GM08714 (cell line): ENCODE results near the gene CDCA7.
"Not testable (repeated sequence)": the region's sequence is repeated elsewhere in the genome, so short reads cannot be mapped to it uniquely, and the experiment has no call there.

Source experiments
- H3K4me3 ChIP-seq: fragments of 200-500 bp; sonication (Bioruptor generic); 2 replicates; pipeline ENCODE4 v1.5.1; 2014; ENCODE audit warnings: mild to moderate bottlenecking, low read length, inconsistent platforms
- ZNF274 ChIP-seq: IDR thresholded peaks from 2 replicates; pipeline ENCODE4 v1.6.1; 2012; ENCODE audit warnings: mild to moderate bottlenecking, low read depth, low read length

The CDCA7 gene

GRCh38 chr2:173404841-173405750, 50.4 kb downstream of the CDCA7 start:
- no peak for TF ChIP-seq ZNF274
- no peak overlapping the region for H3K4me3 ChIP-seq

GRCh38 chr2:173407176-173407575, 52.5 kb downstream of the CDCA7 start:
- no peak overlapping the region for H3K4me3 ChIP-seq
- TF ChIP-seq ZNF274: no peak

GRCh38 chr2:173407646-173408045, 53.0 kb downstream of the CDCA7 start:
- no peak overlapping the region for H3K4me3 ChIP-seq
- no peak for TF ChIP-seq ZNF274

- no peak overlapping the region for H3K4me3 ChIP-seq
- no peak for TF ChIP-seq ZNF274
Measured at GRCh38 chr2:173410579-173410978, 55.9 kb downstream of the CDCA7 start.

- no peak overlapping the region for H3K4me3 ChIP-seq
- no peak for TF ChIP-seq ZNF274
Measured at GRCh38 chr2:173412628-173413027, 58.0 kb downstream of the CDCA7 start.

GRCh38 chr2:173414823-173415322, 60.2 kb downstream of the CDCA7 start:
- no peak overlapping the region for H3K4me3 ChIP-seq
- no peak for TF ChIP-seq ZNF274

GRCh38 chr2:173415431-173416381, 61.0 kb downstream of the CDCA7 start:
- TF ChIP-seq ZNF274: no peak
- H3K4me3 ChIP-seq: no peak overlapping the region

- not testable (repeated sequence) for H3K4me3 ChIP-seq
Measured at GRCh38 chr2:173416415-173417152, 61.9 kb downstream of the CDCA7 start.

- H3K4me3 ChIP-seq: no peak overlapping the region
- no peak for TF ChIP-seq ZNF274
Measured at GRCh38 chr2:173417341-173417740, 62.7 kb downstream of the CDCA7 start.

GRCh38 chr2:173417802-173418201, 63.1 kb downstream of the CDCA7 start:
- H3K4me3 ChIP-seq: no peak overlapping the region
- no peak for TF ChIP-seq ZNF274
